Liver (tissue), 9 donors: ENCODE data around the gene DAD1. TPM values are rescaled to one million over a fixed set of nuclear protein-coding genes. Genes with fewer than 3 reads are reported as not detected.

Experiments used
- DNase-seq: peaks from one replicate; pipeline ENCODE4 v3.0.0-alpha.2; 2017; ENCODE audit warnings: low spot score
- H3K27ac ChIP-seq, 2 donors: one replicate each; pipeline ENCODE4 v1.7.0; 2013; ENCODE audit warnings: inconsistent platforms in 2 of 2, low read length in 2 of 2, control low read depth in 1 of 2, low read depth in 1 of 2, mild to moderate bottlenecking in 1 of 2
- H3K27me3 ChIP-seq, 4 donors: one replicate each; pipeline versions ENCODE4 v1.6.1 to v1.7.0; 2013; ENCODE audit warnings: low read length in 3 of 4, inconsistent platforms in 1 of 4, mild to moderate bottlenecking in 1 of 4, moderate library complexity in 1 of 4; ENCODE audit not compliant: control insufficient read depth in 4 of 4, insufficient read depth in 4 of 4
- H3K36me3 ChIP-seq, 4 donors: one replicate each; pipeline versions ENCODE4 v1.6.1 to v1.7.0; 2013; ENCODE audit warnings: low read length in 3 of 4, mild to moderate bottlenecking in 3 of 4, low read depth in 1 of 4, moderate library complexity in 1 of 4; ENCODE audit not compliant: control insufficient read depth in 4 of 4, insufficient read depth in 3 of 4
- H3K4me1 ChIP-seq, 4 donors: one replicate each; pipeline versions ENCODE4 v1.6.1 to v1.7.0; 2013; ENCODE audit warnings: low read length in 3 of 4, mild to moderate bottlenecking in 3 of 4, moderate library complexity in 1 of 4; ENCODE audit not compliant: control insufficient read depth in 4 of 4, insufficient read depth in 4 of 4
- H3K4me3 ChIP-seq, 3 donors: one replicate each; pipeline versions ENCODE4 v1.6.1 to v1.7.0; 2013; ENCODE audit warnings: low read length in 3 of 3, control low read depth in 1 of 3, low read depth in 1 of 3, mild to moderate bottlenecking in 1 of 3
- H3K9ac ChIP-seq, 2 donors: one replicate each; pipeline ENCODE4 v1.7.0; 2013; ENCODE audit warnings: low read length in 2 of 2, mild to moderate bottlenecking in 2 of 2, moderate library complexity in 2 of 2, control low read depth in 1 of 2, low read depth in 1 of 2
- H3K9me3 ChIP-seq, 4 donors: one replicate each; pipeline versions ENCODE4 v1.6.1 to v1.7.0; 2013; ENCODE audit warnings: low read length in 3 of 4; ENCODE audit not compliant: control insufficient read depth in 4 of 4
- CTCF ChIP-seq: fragments of 150-350 bp; IDR thresholded peaks from 2 replicates; pipeline ENCODE4 v1.5.1; 2017; ENCODE audit warnings: improper control_type of control experiment, low read depth, low read length; ENCODE audit not compliant: missing input control
- EGR1 ChIP-seq, 2 donors: IDR thresholded peaks; 2 replicates each; pipeline ENCODE4 v1.6.1; 2016 to 2018; ENCODE audit warnings: antibody characterized with exemption in 2 of 2, low read depth in 2 of 2
- FOXA1 ChIP-seq: IDR thresholded peaks from 2 replicates; pipeline ENCODE4 v1.6.1; 2016; ENCODE audit warnings: antibody characterized with exemption
- FOXA2 ChIP-seq: IDR thresholded peaks from 2 replicates; pipeline ENCODE4 v1.6.1; 2016; ENCODE audit warnings: antibody characterized with exemption
- GABPA ChIP-seq, 2 donors: IDR thresholded peaks in 1 of 2; conservative IDR thresholded peaks in 1 of 2; 2 replicates each; pipeline ENCODE4 v1.6.1; 2016; ENCODE audit warnings: antibody characterized with exemption in 2 of 2, mild to moderate bottlenecking in 1 of 2, moderate library complexity in 1 of 2
- HNF4A ChIP-seq, 2 donors: conservative IDR thresholded peaks; 2 replicates each; pipeline ENCODE4 v1.6.1; 2016; ENCODE audit warnings: antibody characterized with exemption in 2 of 2, mild to moderate bottlenecking in 2 of 2
- HNF4G ChIP-seq: IDR thresholded peaks from 2 replicates; pipeline ENCODE4 v1.6.1; 2016; ENCODE audit warnings: antibody characterized with exemption
- JUND ChIP-seq, 2 donors: IDR thresholded peaks; 2 replicates each; pipeline ENCODE4 v1.6.1; 2016; ENCODE audit warnings: antibody characterized with exemption in 2 of 2
- MAX ChIP-seq: IDR thresholded peaks from 2 replicates; pipeline ENCODE4 v1.6.1; 2016; ENCODE audit warnings: antibody characterized with exemption
- NR2F2 ChIP-seq: IDR thresholded peaks from 2 replicates; pipeline ENCODE4 v1.6.1; 2016; ENCODE audit warnings: antibody characterized with exemption
- RAD21 ChIP-seq, 2 donors: IDR thresholded peaks; 2 replicates each; pipeline ENCODE4 v1.6.1; 2016; ENCODE audit warnings: antibody characterized with exemption in 2 of 2, mild to moderate bottlenecking in 2 of 2
- REST ChIP-seq: IDR thresholded peaks from 2 replicates; pipeline ENCODE4 v1.6.1; 2016; ENCODE audit warnings: antibody characterized with exemption, mild to moderate bottlenecking
- RXRA ChIP-seq, 2 donors: IDR thresholded peaks; 2 replicates each; pipeline ENCODE4 v1.6.1; 2017 to 2018; ENCODE audit warnings: antibody characterized with exemption in 2 of 2, mild to moderate bottlenecking in 1 of 2
- SP1 ChIP-seq: IDR thresholded peaks from 2 replicates; pipeline ENCODE4 v1.6.1; 2018; ENCODE audit warnings: antibody characterized with exemption, mild to moderate bottlenecking
- TAF1 ChIP-seq: conservative IDR thresholded peaks from 2 replicates; pipeline ENCODE4 v1.6.1; 2016; ENCODE audit warnings: antibody characterized with exemption, mild to moderate bottlenecking
- YY1 ChIP-seq: IDR thresholded peaks from 2 replicates; pipeline ENCODE4 v1.6.1; 2016; ENCODE audit warnings: antibody characterized with exemption, mild to moderate bottlenecking
- ZBTB33 ChIP-seq: IDR thresholded peaks from 2 replicates; pipeline ENCODE4 v1.6.1; 2016; ENCODE audit warnings: antibody characterized with exemption
- WGBS: extraction: QIAGEN DNeasy Blood & Tissue Kit; methylation state at CpG from one replicate; pipeline ENCODE4 v1.1.7; 2013; 5-methylcytosine and 5-hydroxymethylcytosine counted together
- polyA plus RNA-seq, 2 donors: library from polyadenylated mRNA; stranded (reverse) in 1 of 2; unstranded in 1 of 2; fragments of 200-250 nt in 1 of 2; fragments of >200 nt in 1 of 2; fragmentation: Nextera tagmentation in 1 of 2; extraction: Ambion mirVana in 1 of 2; gene quantifications; one replicate each; pipeline versions ENCODE4 v1.2.1 to v1.2.3, GENCODE V29; 2013 to 2015
- total RNA-seq, 2 donors: library from RNA; depleted of rRNA; stranded (reverse); fragments of >200 nt; gene quantifications; one replicate each; pipeline ENCODE4 v1.2.3, GENCODE V29; 2014
- TF ChIP-seq, protein P1 (sequence below): IDR thresholded peaks from 2 replicates; pipeline ENCODE4 v1.6.1; 2016; ENCODE audit warnings: antibody characterized with exemption
- donor health status: healthy.
- donor health status: healthy.
- donor health status: healthy.
- donor health status: healthy.
- donor health status: healthy.

Gene DAD1
- total and polyA plus RNA-seq, 4 donors, result 142 to 254 (median 205) TPM

DNA sequence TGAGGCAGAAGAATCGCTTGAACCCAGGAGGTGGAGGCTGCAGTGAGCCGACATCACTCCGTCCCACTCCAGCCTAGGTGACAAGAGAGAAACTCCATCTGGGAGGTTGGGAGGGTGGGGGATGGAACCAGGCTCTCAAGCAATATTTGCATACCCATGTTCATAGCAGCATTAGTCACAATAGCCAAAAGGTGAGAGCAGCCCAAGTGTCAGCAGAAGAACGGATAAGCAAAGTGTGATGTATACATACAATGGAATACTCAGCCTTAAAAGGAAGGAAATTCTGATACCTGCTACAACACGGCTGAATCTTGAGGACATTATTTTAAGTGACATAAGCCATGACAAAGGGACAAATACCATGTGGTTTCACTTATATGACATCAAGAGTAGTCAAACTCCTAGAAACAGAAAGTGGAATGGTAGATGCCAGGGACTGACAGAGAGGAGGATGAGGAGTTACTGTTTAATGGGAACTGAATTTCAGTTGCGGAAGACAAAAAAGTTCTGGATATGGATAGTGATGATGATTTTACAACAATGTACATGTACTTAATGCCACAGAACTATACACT is 11.6 kb downstream of the DAD1 start:
- H3K27ac ChIP-seq, result no peak overlapping the region
- TF ChIP-seq ZBTB33 (no peak), MAX (no peak), NR2F2 (no peak)
- no peak overlapping the region for H3K4me3 ChIP-seq
- no peaks in the 10 kb centered on the region for H3K9me3 ChIP-seq
- no peak for DNase-seq
- no peaks in the 10 kb centered on the region for H3K4me1 ChIP-seq
- peaks cover 3 to 27% (median 18%) of the 10 kb centered on the region in 4 donors for H3K36me3 ChIP-seq
- 91% methylated on average over 6 of the region's 6 CpGs for WGBS
- no peaks in the 10 kb centered on the region for H3K27me3 ChIP-seq
- H3K9ac ChIP-seq, result no peak overlapping the region

GRCh38 chr14:22573804-22574203 is 15.2 kb downstream of the DAD1 start:
- Histone ChIP-seq H3K36me3 (peaks cover 4 to 31% (median 25%) of the 10 kb centered on the region in 4 donors), H3K9me3 (no peaks in the 10 kb centered on the region), H3K4me1 (no peaks in the 10 kb centered on the region), H3K27me3 (no peaks in the 10 kb centered on the region), H3K27ac (no peak overlapping the region), H3K9ac (no peak overlapping the region), H3K4me3 (no peak overlapping the region)
- TF ChIP-seq FOXA2 (no peak), HNF4A (conservative IDR thresholded peaks at IDR 0.05) (no peak)
- no peak for DNase-seq
- WGBS, result 93% methylated on average over 3 of the region's 3 CpGs

- DNase-seq, result no peak
- H3K4me1 ChIP-seq, result no peaks in the 10 kb centered on the region
- TF ChIP-seq CTCF (no peak), REST (no peak), FOXA2 (no peak), RXRA (IDR thresholded peaks at IDR 0.05) (no peak), YY1 (no peak), GABPA (IDR thresholded peaks at IDR 0.05 in 1 of 2, conservative IDR thresholded peaks at IDR 0.05 in 1 of 2) (no peak), HNF4A (conservative IDR thresholded peaks at IDR 0.05) (no peak), JUND (IDR thresholded peaks at IDR 0.05) (no peak), RAD21 (IDR thresholded peaks at IDR 0.05) (no peak), TAF1 (no peak), MAX (no peak), EGR1 (IDR thresholded peaks at IDR 0.05; ENCODE audit: low read depth in 2 of 2) (no peak), ZBTB33 (no peak), SP1 (no peak), HNF4G (no peak), NR2F2 (no peak), FOXA1 (no peak)
- TF ChIP-seq, protein P1, sequence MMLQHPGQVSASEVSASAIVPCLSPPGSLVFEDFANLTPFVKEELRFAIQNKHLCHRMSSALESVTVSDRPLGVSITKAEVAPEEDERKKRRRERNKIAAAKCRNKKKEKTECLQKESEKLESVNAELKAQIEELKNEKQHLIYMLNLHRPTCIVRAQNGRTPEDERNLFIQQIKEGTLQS, result no peak
- H3K4me3 ChIP-seq, result no peak overlapping the region
- H3K36me3 ChIP-seq, result peaks cover 6 to 37% (median 27%) of the 10 kb centered on the region in 4 donors
- no peaks in the 10 kb centered on the region for H3K9me3 ChIP-seq
- no peak overlapping the region for H3K9ac ChIP-seq
- no peak overlapping the region for H3K27ac ChIP-seq
- WGBS, result 91% methylated on average over 1 of the region's 1 CpG
- H3K27me3 ChIP-seq, result no peaks in the 10 kb centered on the region
These were observed 16.4 kb downstream of the DAD1 start for GRCh38 chr14:22572562-22573058.
